GM10847 (cell line): ENCODE measurements around the gene PUM1.

Source experiments
- POLR2A ChIP-seq: IDR thresholded peaks from 2 replicates; pipeline ENCODE4 v1.6.1; 2011; ENCODE audit not compliant: insufficient read length; ENCODE audit errors: extremely low read depth

Gene PUM1, protein sequence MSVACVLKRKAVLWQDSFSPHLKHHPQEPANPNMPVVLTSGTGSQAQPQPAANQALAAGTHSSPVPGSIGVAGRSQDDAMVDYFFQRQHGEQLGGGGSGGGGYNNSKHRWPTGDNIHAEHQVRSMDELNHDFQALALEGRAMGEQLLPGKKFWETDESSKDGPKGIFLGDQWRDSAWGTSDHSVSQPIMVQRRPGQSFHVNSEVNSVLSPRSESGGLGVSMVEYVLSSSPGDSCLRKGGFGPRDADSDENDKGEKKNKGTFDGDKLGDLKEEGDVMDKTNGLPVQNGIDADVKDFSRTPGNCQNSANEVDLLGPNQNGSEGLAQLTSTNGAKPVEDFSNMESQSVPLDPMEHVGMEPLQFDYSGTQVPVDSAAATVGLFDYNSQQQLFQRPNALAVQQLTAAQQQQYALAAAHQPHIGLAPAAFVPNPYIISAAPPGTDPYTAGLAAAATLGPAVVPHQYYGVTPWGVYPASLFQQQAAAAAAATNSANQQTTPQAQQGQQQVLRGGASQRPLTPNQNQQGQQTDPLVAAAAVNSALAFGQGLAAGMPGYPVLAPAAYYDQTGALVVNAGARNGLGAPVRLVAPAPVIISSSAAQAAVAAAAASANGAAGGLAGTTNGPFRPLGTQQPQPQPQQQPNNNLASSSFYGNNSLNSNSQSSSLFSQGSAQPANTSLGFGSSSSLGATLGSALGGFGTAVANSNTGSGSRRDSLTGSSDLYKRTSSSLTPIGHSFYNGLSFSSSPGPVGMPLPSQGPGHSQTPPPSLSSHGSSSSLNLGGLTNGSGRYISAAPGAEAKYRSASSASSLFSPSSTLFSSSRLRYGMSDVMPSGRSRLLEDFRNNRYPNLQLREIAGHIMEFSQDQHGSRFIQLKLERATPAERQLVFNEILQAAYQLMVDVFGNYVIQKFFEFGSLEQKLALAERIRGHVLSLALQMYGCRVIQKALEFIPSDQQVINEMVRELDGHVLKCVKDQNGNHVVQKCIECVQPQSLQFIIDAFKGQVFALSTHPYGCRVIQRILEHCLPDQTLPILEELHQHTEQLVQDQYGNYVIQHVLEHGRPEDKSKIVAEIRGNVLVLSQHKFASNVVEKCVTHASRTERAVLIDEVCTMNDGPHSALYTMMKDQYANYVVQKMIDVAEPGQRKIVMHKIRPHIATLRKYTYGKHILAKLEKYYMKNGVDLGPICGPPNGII

DNA sequence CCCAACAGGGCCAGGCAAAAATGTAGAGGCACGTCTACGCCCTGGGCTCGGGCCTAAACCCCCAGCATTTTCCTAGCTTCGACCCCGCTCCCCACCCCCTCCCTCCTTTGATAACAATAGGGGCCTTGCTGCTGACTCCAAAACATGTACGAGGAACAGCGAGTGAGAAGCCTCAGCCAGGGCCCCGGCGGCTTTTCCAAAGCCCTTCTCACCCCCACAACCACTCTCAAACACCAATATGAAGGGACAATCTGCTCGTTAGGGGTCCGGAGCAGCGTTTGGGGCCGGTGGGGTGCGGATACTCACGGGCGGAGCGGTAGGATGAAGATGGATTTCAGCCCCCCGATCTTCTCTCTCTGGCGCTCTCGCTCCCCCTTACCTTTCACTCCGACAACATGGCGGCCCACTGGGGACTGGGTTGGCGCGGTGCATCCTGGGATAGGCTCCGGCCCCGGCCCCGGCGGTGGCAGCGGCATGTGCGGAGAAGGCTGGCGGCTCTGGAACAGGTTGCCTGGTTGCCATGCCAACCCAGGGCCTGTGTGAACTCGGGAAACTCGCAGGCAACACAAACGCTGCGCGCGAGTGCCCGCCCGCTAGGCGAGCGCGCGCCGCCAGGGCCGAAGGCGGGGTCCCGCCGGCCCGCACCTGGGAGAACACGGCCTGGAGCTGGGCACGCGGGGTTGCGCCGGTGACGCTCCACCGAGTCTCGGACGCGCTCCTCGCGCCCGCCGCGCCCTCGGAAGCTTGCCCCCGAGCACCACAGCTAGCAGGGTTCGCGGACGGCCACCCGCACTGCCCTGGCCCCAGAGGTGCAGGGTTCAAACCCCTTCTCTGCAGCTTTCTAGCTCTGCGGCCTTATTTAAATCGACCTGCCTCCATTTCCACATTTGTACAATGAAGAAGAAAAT lies at the start of gene PUM1:
Gene PUM1, minus strand, starts transcription at position 408 of the 908 bp plus-strand sequence. CDS start 6,151 bp downstream, outside the sequence.
- peak; percentile 73 for TF ChIP-seq POLR2A

GRCh38 chr1:31112266-31112935 lies 46.9 kb upstream of the PUM1 start:
- TF ChIP-seq POLR2A = no peak

DNA sequence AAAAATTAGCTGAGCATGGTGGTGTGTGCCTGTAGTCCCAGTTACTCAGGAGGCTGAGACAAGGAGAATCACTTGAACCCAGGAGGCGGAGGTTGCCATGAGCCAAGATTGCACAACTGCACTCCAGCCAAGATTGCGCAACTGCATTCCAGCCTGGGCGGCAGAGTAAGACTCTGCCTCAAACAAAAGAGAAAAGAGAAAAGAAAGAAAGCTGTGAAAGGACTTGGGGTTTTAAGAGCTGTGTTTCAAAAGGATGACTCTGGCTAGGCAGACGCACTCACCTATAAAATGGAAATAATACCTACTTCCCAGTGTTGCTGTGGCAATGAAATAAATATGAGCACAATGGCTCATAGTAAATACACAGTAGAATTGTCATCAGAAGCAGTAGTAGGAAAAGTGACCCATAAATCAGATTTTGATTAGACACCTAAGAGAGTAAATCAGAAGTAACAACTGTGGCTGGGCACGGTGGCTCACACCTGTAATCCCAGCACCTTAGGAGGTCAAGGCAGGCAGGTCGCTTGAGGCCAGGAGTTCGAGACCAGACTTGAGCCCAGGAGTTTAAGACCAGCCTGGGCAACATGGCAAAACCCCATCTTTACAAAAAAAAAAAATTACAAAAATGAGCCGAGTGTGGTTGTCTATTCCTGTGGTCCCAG lies 45.9 kb upstream of the PUM1 start:
- TF ChIP-seq POLR2A = no peak

DNA sequence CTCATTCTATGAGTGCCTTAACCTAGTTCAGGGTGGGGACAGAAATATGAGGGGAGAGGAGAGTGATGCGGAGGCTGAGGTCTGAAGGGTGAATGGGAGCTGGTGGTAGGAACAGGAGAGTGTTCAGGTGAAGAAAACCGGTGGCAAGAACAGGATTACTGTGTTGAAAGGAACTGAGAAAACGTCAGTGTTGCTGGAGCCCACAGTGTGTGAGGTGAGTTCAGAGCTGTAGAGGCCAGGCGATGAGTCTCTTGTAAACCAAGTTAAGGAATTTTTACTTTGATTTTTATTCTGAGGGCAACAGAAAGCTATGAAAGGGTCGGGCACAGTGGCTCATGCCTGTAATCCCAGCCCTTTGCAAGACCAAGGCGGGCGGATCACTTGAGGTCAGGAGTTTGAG lies 45.3 kb upstream of the PUM1 start:
- no peak for TF ChIP-seq POLR2A

GRCh38 chr1:31108861-31109260 lies 43.3 kb upstream of the PUM1 start:
- TF ChIP-seq POLR2A = no peak

DNA sequence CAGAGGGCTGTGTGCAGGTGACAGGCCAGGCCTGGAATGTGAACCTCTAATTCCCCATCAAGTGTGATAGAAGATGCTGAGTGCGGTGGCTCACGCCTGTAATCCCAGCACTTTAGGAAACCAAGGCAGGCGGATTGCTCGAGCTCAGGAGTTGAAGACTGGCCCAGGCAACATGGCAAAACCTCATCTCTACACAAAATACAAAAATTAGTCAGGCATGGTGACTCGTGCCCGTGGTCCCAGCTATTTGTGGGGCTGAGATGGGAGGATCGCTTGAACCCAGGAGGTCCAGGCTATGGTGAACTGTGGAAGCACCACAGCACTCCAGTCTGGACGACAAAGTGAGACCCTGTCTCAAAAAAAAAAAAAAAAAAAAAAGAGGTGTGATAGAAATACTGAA lies 40.1 kb upstream of the PUM1 start:
- TF ChIP-seq POLR2A = no peak

DNA sequence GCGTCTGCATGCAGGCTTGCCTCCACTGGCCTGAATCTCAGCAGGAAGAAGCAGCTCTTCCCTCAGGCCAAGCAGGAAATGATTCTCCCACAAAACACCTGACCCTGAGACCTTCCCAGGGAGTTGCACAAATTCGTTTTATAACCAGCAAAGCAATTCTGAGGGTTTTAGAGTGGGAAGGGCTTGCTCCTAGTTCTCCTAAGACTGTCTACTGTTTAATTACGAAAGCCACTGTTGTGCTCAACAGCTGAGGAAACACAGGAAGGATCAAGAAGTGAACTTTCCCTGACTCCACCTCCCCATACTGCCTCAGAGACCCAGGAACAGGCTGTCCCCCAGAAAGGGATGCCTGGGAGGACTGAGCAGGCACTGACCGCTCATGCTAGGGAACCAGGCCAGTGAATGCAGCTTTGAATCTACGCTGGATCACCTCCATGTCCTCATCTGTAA lies 37.0 kb upstream of the PUM1 start:
- no peak for TF ChIP-seq POLR2A

DNA sequence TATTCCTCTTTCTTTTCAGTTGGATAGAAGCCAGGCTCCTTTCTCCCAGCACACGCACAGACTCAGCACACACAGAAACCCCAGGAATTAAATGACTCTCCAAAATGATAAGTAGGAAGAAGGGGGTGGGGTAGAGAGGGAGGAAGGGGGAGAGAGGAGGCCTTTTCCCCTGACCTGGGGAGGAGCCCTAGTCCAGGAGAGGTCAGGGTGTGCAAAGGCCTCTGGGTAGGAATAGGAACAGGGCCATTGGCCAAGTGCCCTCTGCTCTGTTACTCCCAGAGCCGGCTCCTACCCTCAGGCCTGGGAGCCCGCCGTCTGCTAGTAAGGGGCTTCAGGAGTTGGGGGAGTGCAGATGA lies 35.6 kb upstream of the PUM1 start:
- no peak for TF ChIP-seq POLR2A

DNA sequence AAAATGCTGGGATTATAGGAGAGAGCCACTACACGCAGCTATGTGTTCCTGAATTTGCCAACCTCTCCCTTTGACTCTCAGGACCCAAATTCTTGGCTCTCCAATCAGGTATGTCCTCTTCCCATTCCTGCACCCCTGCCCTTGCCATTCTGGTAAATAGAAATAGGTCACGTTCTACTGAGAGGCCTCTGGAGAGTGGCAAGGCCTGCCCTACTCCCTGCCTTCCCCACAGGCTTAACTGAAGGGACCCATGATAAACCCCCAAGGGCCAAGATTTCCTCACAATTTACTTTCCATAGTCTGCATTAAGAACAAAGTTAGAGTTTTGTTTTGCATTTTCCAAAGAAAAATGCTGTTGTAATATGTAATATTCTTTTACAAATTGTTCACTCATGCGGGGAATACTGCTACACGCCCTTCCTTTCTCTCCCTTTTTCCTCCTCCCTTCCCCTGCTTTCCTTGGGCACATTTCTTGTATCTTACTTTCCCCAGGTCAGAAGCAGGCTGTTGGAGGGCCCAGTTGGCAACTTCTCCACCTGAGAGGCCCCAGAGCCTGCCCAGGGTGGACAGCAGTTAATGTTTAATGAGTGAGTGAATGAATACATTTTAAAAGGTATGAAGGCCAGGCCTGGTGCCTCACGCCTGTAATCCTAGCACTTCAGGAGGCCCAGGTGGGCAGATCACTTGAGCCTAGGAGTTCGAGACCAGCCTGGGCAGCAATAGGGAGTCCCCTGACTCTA lies 33.9 kb upstream of the PUM1 start:
- TF ChIP-seq POLR2A = no peak

- TF ChIP-seq POLR2A = no peak
These were observed 30.5 kb upstream of the PUM1 start for GRCh38 chr1:31095985-31096384.

GRCh38 chr1:31095298-31095981 lies 29.9 kb upstream of the PUM1 start:
- no peak for TF ChIP-seq POLR2A

GRCh38 chr1:31084782-31085569 lies 19.5 kb upstream of the PUM1 start:
- no peak for TF ChIP-seq POLR2A

GRCh38 chr1:31082385-31082784 lies 16.9 kb upstream of the PUM1 start:
- no peak for TF ChIP-seq POLR2A
